ENCODE data around the gene TTYH2.

TTYH2 gene

GRCh38 chr17:74220946-74221818, 7.8 kb downstream of the TTYH2 start:
- Histone ChIP-seq H3K27ac (ENCODE audit: insufficient read depth, low read length, poor library complexity, severe bottlenecking) (no peak overlapping the region), H3K4me3 (ENCODE audit: insufficient read depth, low read depth, low read length, poor library complexity, severe bottlenecking) (no peak overlapping the region), H3K36me3 (ENCODE audit: control insufficient read depth, insufficient read depth, low read length) (peaks cover 27% of the 10 kb centered on the region), H3K27me3 (replicated peaks; ENCODE audit: control insufficient read depth, insufficient read depth, low read length, poor library complexity, severe bottlenecking) (no peaks in the 10 kb centered on the region), H3K4me1 (ENCODE audit: control insufficient read depth, insufficient read depth, low read length, poor library complexity, severe bottlenecking) (peaks cover under 1% of the 10 kb centered on the region), H3K9me3 (ENCODE audit: control insufficient read depth, low read length) (no peaks in the 10 kb centered on the region)
- no peak for DNase-seq

GRCh38 chr17:74222399-74222798, 9.0 kb downstream of the TTYH2 start:
- Histone ChIP-seq H3K4me1 (ENCODE audit: control insufficient read depth, insufficient read depth, low read length, poor library complexity, severe bottlenecking) (no peaks in the 10 kb centered on the region), H3K4me3 (ENCODE audit: insufficient read depth, low read depth, low read length, poor library complexity, severe bottlenecking) (no peak overlapping the region), H3K27me3 (replicated peaks; ENCODE audit: control insufficient read depth, insufficient read depth, low read length, poor library complexity, severe bottlenecking) (no peaks in the 10 kb centered on the region), H3K9me3 (ENCODE audit: control insufficient read depth, low read length) (no peaks in the 10 kb centered on the region), H3K27ac (ENCODE audit: insufficient read depth, low read length, poor library complexity, severe bottlenecking) (no peak overlapping the region), H3K36me3 (ENCODE audit: control insufficient read depth, insufficient read depth, low read length) (peaks cover 27% of the 10 kb centered on the region)
- no peak for DNase-seq

GRCh38 chr17:74223901-74224300, 10.5 kb downstream of the TTYH2 start:
- H3K27ac ChIP-seq (ENCODE audit: insufficient read depth, low read length, poor library complexity, severe bottlenecking) = no peak overlapping the region
- H3K4me1 ChIP-seq (ENCODE audit: control insufficient read depth, insufficient read depth, low read length, poor library complexity, severe bottlenecking) = no peaks in the 10 kb centered on the region
- H3K4me3 ChIP-seq (ENCODE audit: insufficient read depth, low read depth, low read length, poor library complexity, severe bottlenecking) = no peak overlapping the region
- no peaks in the 10 kb centered on the region for H3K9me3 ChIP-seq (ENCODE audit: control insufficient read depth, low read length)
- H3K36me3 ChIP-seq (ENCODE audit: control insufficient read depth, insufficient read depth, low read length) = peaks cover 19% of the 10 kb centered on the region
- DNase-seq = no peak
- no peaks in the 10 kb centered on the region for H3K27me3 ChIP-seq (replicated peaks; ENCODE audit: control insufficient read depth, insufficient read depth, low read length, poor library complexity, severe bottlenecking)

- DNase-seq = no peak
- Histone ChIP-seq H3K4me1 (ENCODE audit: control insufficient read depth, insufficient read depth, low read length, poor library complexity, severe bottlenecking) (no peaks in the 10 kb centered on the region), H3K27me3 (replicated peaks; ENCODE audit: control insufficient read depth, insufficient read depth, low read length, poor library complexity, severe bottlenecking) (no peaks in the 10 kb centered on the region), H3K4me3 (ENCODE audit: insufficient read depth, low read depth, low read length, poor library complexity, severe bottlenecking) (no peak overlapping the region), H3K27ac (ENCODE audit: insufficient read depth, low read length, poor library complexity, severe bottlenecking) (no peak overlapping the region), H3K9me3 (ENCODE audit: control insufficient read depth, low read length) (no peaks in the 10 kb centered on the region), H3K36me3 (ENCODE audit: control insufficient read depth, insufficient read depth, low read length) (peaks cover 19% of the 10 kb centered on the region)
These were observed 11.8 kb downstream of the TTYH2 start for GRCh38 chr17:74224959-74225725.

GRCh38 chr17:74226252-74226651, 12.9 kb downstream of the TTYH2 start:
- Histone ChIP-seq H3K4me1 (ENCODE audit: control insufficient read depth, insufficient read depth, low read length, poor library complexity, severe bottlenecking) (no peaks in the 10 kb centered on the region), H3K27ac (ENCODE audit: insufficient read depth, low read length, poor library complexity, severe bottlenecking) (no peak overlapping the region), H3K27me3 (replicated peaks; ENCODE audit: control insufficient read depth, insufficient read depth, low read length, poor library complexity, severe bottlenecking) (no peaks in the 10 kb centered on the region), H3K9me3 (ENCODE audit: control insufficient read depth, low read length) (no peaks in the 10 kb centered on the region), H3K4me3 (ENCODE audit: insufficient read depth, low read depth, low read length, poor library complexity, severe bottlenecking) (no peak overlapping the region), H3K36me3 (ENCODE audit: control insufficient read depth, insufficient read depth, low read length) (peaks cover 19% of the 10 kb centered on the region)
- no peak for DNase-seq

GRCh38 chr17:74227271-74228080, 14.1 kb downstream of the TTYH2 start:
- no peaks in the 10 kb centered on the region for H3K4me1 ChIP-seq (ENCODE audit: control insufficient read depth, insufficient read depth, low read length, poor library complexity, severe bottlenecking)
- peaks cover 19% of the 10 kb centered on the region for H3K36me3 ChIP-seq (ENCODE audit: control insufficient read depth, insufficient read depth, low read length)
- no peak for DNase-seq
- H3K27me3 ChIP-seq (replicated peaks; ENCODE audit: control insufficient read depth, insufficient read depth, low read length, poor library complexity, severe bottlenecking) = no peaks in the 10 kb centered on the region
- no peaks in the 10 kb centered on the region for H3K9me3 ChIP-seq (ENCODE audit: control insufficient read depth, low read length)
- no peak overlapping the region for H3K27ac ChIP-seq (ENCODE audit: insufficient read depth, low read length, poor library complexity, severe bottlenecking)
- H3K4me3 ChIP-seq (ENCODE audit: insufficient read depth, low read depth, low read length, poor library complexity, severe bottlenecking) = no peak overlapping the region

GRCh38 chr17:74228306-74228978, 15.1 kb downstream of the TTYH2 start:
- Histone ChIP-seq H3K9me3 (ENCODE audit: control insufficient read depth, low read length) (no peaks in the 10 kb centered on the region), H3K27me3 (replicated peaks; ENCODE audit: control insufficient read depth, insufficient read depth, low read length, poor library complexity, severe bottlenecking) (no peaks in the 10 kb centered on the region), H3K27ac (ENCODE audit: insufficient read depth, low read length, poor library complexity, severe bottlenecking) (no peak overlapping the region), H3K4me3 (ENCODE audit: insufficient read depth, low read depth, low read length, poor library complexity, severe bottlenecking) (no peak overlapping the region), H3K4me1 (ENCODE audit: control insufficient read depth, insufficient read depth, low read length, poor library complexity, severe bottlenecking) (no peaks in the 10 kb centered on the region), H3K36me3 (ENCODE audit: control insufficient read depth, insufficient read depth, low read length) (peaks cover 13% of the 10 kb centered on the region)
- DNase-seq = no peak

GRCh38 chr17:74230896-74231295, 17.5 kb downstream of the TTYH2 start:
- H3K4me1 ChIP-seq (ENCODE audit: control insufficient read depth, insufficient read depth, low read length, poor library complexity, severe bottlenecking) = no peaks in the 10 kb centered on the region
- no peak for DNase-seq
- H3K4me3 ChIP-seq (ENCODE audit: insufficient read depth, low read depth, low read length, poor library complexity, severe bottlenecking) = no peak overlapping the region
- peaks cover 2% of the 10 kb centered on the region for H3K36me3 ChIP-seq (ENCODE audit: control insufficient read depth, insufficient read depth, low read length)
- no peaks in the 10 kb centered on the region for H3K9me3 ChIP-seq (ENCODE audit: control insufficient read depth, low read length)
- no peaks in the 10 kb centered on the region for H3K27me3 ChIP-seq (replicated peaks; ENCODE audit: control insufficient read depth, insufficient read depth, low read length, poor library complexity, severe bottlenecking)
- no peak overlapping the region for H3K27ac ChIP-seq (ENCODE audit: insufficient read depth, low read length, poor library complexity, severe bottlenecking)

Data from effector memory CD4-positive, alpha-beta T cell (primary cell).